K562 (cell line): ENCODE results near the gene RNF168. TPM values are rescaled to one million over a fixed set of nuclear protein-coding genes. Genes with fewer than 3 reads are reported as not detected.

Source experiments
- ATAC-seq: fragments of 200-7000 bp; cut with Tn5 transposase; 3 replicates; pipeline ENCODE4 v1.9.1; 2020; ENCODE audit warnings: moderate library complexity
- BruUV-seq: library from RNA; stranded (reverse); fragments of 400-500 nt; replicated peaks from 2 replicates; lab custom pipeline; 2021; lab: Mats Ljungman, UMichigan
- CTCF ChIA-PET: fragments of 300-600 bp; formaldehyde crosslinking; extraction: SDS; loops from one replicate; lab custom pipeline; 2021; ENCODE audit warnings: low intra/inter-chr PET ratio; lab: Yijun Ruan, JAX
- POLR2A ChIA-PET: fragments of 300-600, 350-650 bp; sonication (Branson Sonifier 250); formaldehyde crosslinking; extraction: SDS; loops from one replicate; lab custom pipeline; 2021; ENCODE audit warnings: antibody characterized with exemption, inconsistent platforms; lab: Yijun Ruan, JAX
- DNase-seq, 4 experiments: peaks; one replicate each; pipeline versions ENCODE4 v3.0.0 to v3.0.0-alpha.2; 2011 to 2018; ENCODE audit warnings: low spot score in 3 of 4, mixed read lengths in 3 of 4; ENCODE audit errors: extremely low read depth in 1 of 4
- FAIRE-seq: peaks from 2 replicates; lab custom pipeline; 2011; peaks lifted over from hg19 to GRCh38; lab: Jason Lieb, UNC
- H2AFZ ChIP-seq: 2 replicates; pipeline ENCODE4 v1.6.0; 2011; ENCODE audit warnings: low read depth, low read length, control low read depth, inconsistent platforms
- H3K27ac ChIP-seq: fragments of 200-600 bp; 3 replicates; pipeline ENCODE4 v1.8.0; 2011; ENCODE audit warnings: low read depth, mild to moderate bottlenecking, control low read depth, inconsistent platforms, low read length, moderate library complexity, mixed read lengths; ENCODE audit errors: extremely low read depth
- H3K27me3 ChIP-seq, 2 experiments: fragments of 300-600 bp in 1 of 2; 2 replicates in 1 of 2; 3 replicates in 1 of 2; pipeline versions ENCODE4 v1.6.0 to v1.8.0; 2011; ENCODE audit warnings: inconsistent platforms in 2 of 2, low read length in 2 of 2, mild to moderate bottlenecking in 1 of 2, mixed read lengths in 1 of 2, moderate library complexity in 1 of 2; ENCODE audit not compliant: control insufficient read depth in 2 of 2, insufficient read depth in 2 of 2
- H3K36me3 ChIP-seq: fragments of 300-600 bp; 3 replicates; pipeline ENCODE4 v1.8.0; 2011; ENCODE audit warnings: mild to moderate bottlenecking, low read length, inconsistent platforms; ENCODE audit not compliant: control insufficient read depth, insufficient read depth
- H3K4me1 ChIP-seq, 2 experiments: fragments of 200-600 bp in 1 of 2; replicated peaks in 1 of 2; 2 replicates in 1 of 2; 3 replicates in 1 of 2; pipeline versions ENCODE4 v1.5.1 to v1.8.0; 2011; ENCODE audit warnings: inconsistent platforms in 2 of 2, low read length in 2 of 2, mild to moderate bottlenecking in 1 of 2, mixed read lengths in 1 of 2, moderate library complexity in 1 of 2; ENCODE audit not compliant: control insufficient read depth in 2 of 2, insufficient read depth in 2 of 2
- H3K4me2 ChIP-seq: 2 replicates; pipeline ENCODE4 v1.6.1; 2011; ENCODE audit warnings: low read length, control low read depth, inconsistent platforms, mixed read lengths; ENCODE audit not compliant: insufficient read depth
- H3K4me3 ChIP-seq: fragments of 200-600 bp; sonication (generic), shearing (Covaris generic); 2 replicates; pipeline ENCODE4 v1.5.1; 2016; ENCODE audit warnings: control low read depth, inconsistent platforms
- H3K79me2 ChIP-seq: fragments of 200-600 bp; 3 replicates; pipeline ENCODE4 v1.8.0; 2011; ENCODE audit warnings: low read length, inconsistent platforms; ENCODE audit not compliant: control insufficient read depth, insufficient read depth
- H3K9ac ChIP-seq, 2 experiments: 2 replicates each; pipeline versions ENCODE4 v1.6.0 to v1.6.1; 2011; ENCODE audit warnings: low read depth in 2 of 2, low read length in 2 of 2, control low read depth in 1 of 2, inconsistent platforms in 1 of 2, mild to moderate bottlenecking in 1 of 2, mixed read lengths in 1 of 2; ENCODE audit not compliant: insufficient read depth in 1 of 2
- H3K9me1 ChIP-seq: one replicate; pipeline ENCODE4 v1.6.0; 2011; ENCODE audit warnings: inconsistent platforms, mild to moderate bottlenecking, low read length, moderate library complexity; ENCODE audit not compliant: control insufficient read depth, insufficient read depth
- H3K9me3 ChIP-seq: replicated peaks from 2 replicates; pipeline ENCODE4 v1.5.1; 2011; ENCODE audit warnings: low read depth, low read length, inconsistent platforms; ENCODE audit not compliant: control insufficient read depth, insufficient read depth
- H4K20me1 ChIP-seq: replicated peaks from 2 replicates; pipeline ENCODE4 v1.6.1; 2011; ENCODE audit warnings: low read length, inconsistent platforms, mixed read lengths; ENCODE audit not compliant: control insufficient read depth, insufficient read depth
- ARHGAP35 ChIP-seq: fragments of 450-650 bp; IDR thresholded peaks from 2 replicates; pipeline ENCODE4 v1.6.1; 2018; ENCODE audit not compliant: partially characterized antibody
- ETV1 ChIP-seq: fragments of 450-650 bp; conservative IDR thresholded peaks from 2 replicates; pipeline ENCODE4 v1.6.1; 2016; ENCODE audit warnings: missing genetic modification characterization, control low read depth, low read depth, missing compliant biosample characterization
- HDAC1 ChIP-seq, 2 experiments: fragments of 450-650 bp; IDR thresholded peaks; 2 replicates each; pipeline ENCODE4 v1.6.1; 2016 to 2017; ENCODE audit warnings: inconsistent platforms in 1 of 2, mild to moderate bottlenecking in 1 of 2, moderate library complexity in 1 of 2
- L3MBTL2 ChIP-seq: fragments of 450-650 bp; IDR thresholded peaks from 2 replicates; pipeline ENCODE4 v1.6.1; 2016; ENCODE audit warnings: mild to moderate bottlenecking, moderate library complexity
- NFIX ChIP-seq: fragments of 250-450 bp; sonication (Bioruptor Pico); IDR thresholded peaks from 2 replicates; pipeline ENCODE4 v1.4.0; 2020; ENCODE audit warnings: low read depth, mild to moderate bottlenecking, moderate library complexity
- RAD21 ChIP-seq, 2 experiments: fragments of 250-450 bp in 1 of 2; fragments of 450-650 bp in 1 of 2; sonication (Bioruptor Pico) in 1 of 2; formaldehyde crosslinking in 1 of 2; IDR thresholded peaks in 1 of 2; conservative IDR thresholded peaks in 1 of 2; 2 replicates each; pipeline versions ENCODE4 v1.4.0 to v1.8.0; 2020 to 2022; ENCODE audit warnings: mild to moderate bottlenecking in 2 of 2, moderate library complexity in 1 of 2
- STAT5B ChIP-seq: fragments of 250-450 bp; sonication (Bioruptor Pico); IDR thresholded peaks from 2 replicates; pipeline ENCODE4 v1.8.0; 2021; ENCODE audit warnings: mild to moderate bottlenecking, inconsistent platforms
- TEAD2 ChIP-seq: fragments of 450-650 bp; IDR thresholded peaks from 2 replicates; pipeline ENCODE4 v1.6.1; 2016; ENCODE audit warnings: missing genetic modification characterization, control low read depth, missing compliant biosample characterization
- WGBS: fragments of 100-300 bp; shearing (Covaris generic); methylation state at CpG from one replicate; pipeline ENCODE4 v1.1.6; 2016; ENCODE audit warnings: low coverage, mixed read lengths; ENCODE audit not compliant: insufficient coverage; ENCODE audit errors: missing lambda C conversion rate; 5-methylcytosine and 5-hydroxymethylcytosine counted together
- in situ Hi-C: fragments of 300-500 bp; cut with MboI; formaldehyde crosslinking; loops from 4 replicates; pipeline ENCODE4 v1.15.0; 2018; ENCODE audit warnings: inconsistent platforms, mixed read lengths
- intact Hi-C: fragments of 100-400 bp; cut with micrococcal nuclease; formaldehyde crosslinking; loops from 2 replicates; pipeline ENCODE4 v1.14.2; 2022
- polyA plus RNA-seq, 8 experiments: library from polyadenylated mRNA; depleted of rRNA in 4 of 8; stranded (reverse) in 5 of 8; unstranded in 3 of 8; fragments of >200 nt; fragmentation: Nextera tagmentation in 2 of 8; fragmentation: Illumina TruSeq in 1 of 8; extraction: Ambion mirVana in 2 of 8; extraction: Trizol in 1 of 8; gene quantifications; 2 replicates each; pipeline versions ENCODE4 v1.2.1 to v1.2.3, GENCODE V29; 2011 to 2014; ENCODE audit warnings: inconsistent platforms in 1 of 8, missing spikeins in 1 of 8
- total RNA-seq, 7 experiments: library from RNA; depleted of rRNA in 6 of 7; stranded (reverse); fragments of >200 nt in 6 of 7; fragmentation: Illumina TruSeq in 2 of 7; extraction: Trizol in 2 of 7; gene quantifications; 2 replicates each; pipeline versions ENCODE4 v1.2.1 to v1.2.3, GENCODE V29; 2011 to 2021; ENCODE audit warnings: low replicate concordance in 1 of 7
- TF ChIP-seq, protein P1 (sequence below): fragments of 450-650 bp; formaldehyde crosslinking; conservative IDR thresholded peaks from 2 replicates; pipeline ENCODE4 v1.4.0; 2022; ENCODE audit warnings: mild to moderate bottlenecking, missing genetic modification characterization
- TF ChIP-seq, protein P2 (sequence below): fragments of 450-650 bp; IDR thresholded peaks from 2 replicates; pipeline ENCODE4 v1.7.0; 2016; ENCODE audit warnings: borderline replicate concordance
- TF ChIP-seq, protein P3 (sequence below): fragments of 450-650 bp; IDR thresholded peaks from 2 replicates; pipeline ENCODE4 v1.6.1; 2016; ENCODE audit warnings: missing biosample characterization, missing genetic modification characterization
- TF ChIP-seq, protein P4 (sequence below): fragments of 450-650 bp; IDR thresholded peaks from 2 replicates; pipeline ENCODE4 v1.6.1; 2016; ENCODE audit warnings: antibody characterized with exemption

RNF168 gene
- total and polyA plus RNA-seq, 9 of the 15 experiments (the other 6 are each of a cell fraction or from before 2014, with no cell fraction given) = 6.0 to 32.1 (median 16.6) TPM

DNA sequence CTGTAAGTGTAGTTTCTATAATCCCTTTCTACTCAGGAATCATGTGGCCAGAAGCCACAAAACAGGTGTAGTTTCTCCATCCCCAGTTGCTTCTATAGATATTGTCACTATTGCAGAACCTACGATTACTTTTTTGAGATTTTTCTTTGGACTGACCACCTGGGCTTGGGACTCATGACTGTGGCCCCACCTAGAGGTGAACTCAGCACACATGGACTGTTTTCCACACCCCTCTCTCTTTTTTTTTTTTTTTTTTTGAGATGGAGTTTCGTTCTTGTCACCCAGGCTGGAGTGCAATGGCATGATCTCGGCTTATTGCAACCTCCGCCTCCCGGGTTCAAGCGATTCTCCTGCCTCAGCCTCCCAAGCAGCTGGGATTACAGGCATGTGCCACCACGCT lies 58.2 kb downstream of the RNF168 start (continued):
- TF ChIP-seq RAD21 (CRISPR knock-in tag; conservative IDR thresholded peaks at IDR 0.05 in 1 of 2, IDR thresholded peaks at IDR 0.05 in 1 of 2) (peak in 1 of 2 experiments; percentile 56; a peak in 2 of 4 replicates), L3MBTL2 (0 out of 2 replicates have a peak, but pooled peaks have one; percentile 13)

DNA sequence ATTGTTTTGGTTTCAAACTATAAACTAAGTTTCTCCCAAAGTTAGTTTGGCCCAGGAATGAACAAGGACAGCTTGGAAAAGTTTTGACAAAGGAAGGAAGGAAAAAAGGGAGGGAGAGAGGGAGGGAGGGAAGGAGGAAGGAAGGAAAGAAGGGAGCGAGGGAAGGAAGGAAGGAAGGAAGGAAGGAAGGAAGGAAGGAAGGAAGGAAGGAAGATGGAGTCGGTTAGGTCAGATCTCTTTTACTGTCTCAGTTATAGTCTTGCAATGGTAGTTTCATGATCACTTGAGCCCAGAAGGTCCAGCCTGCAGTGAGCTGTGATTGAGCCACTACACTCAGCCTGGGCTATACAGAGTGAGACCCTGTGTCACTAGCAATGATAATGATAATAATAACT lies 59.1 kb downstream of the RNF168 start:
- Histone ChIP-seq H2AFZ (peak overlapping the region; percentile 12; the same call in 1 of the 2 replicates), H3K4me1 (peaks cover 0 to 5% of the 10 kb centered on the region in 2 experiments; a peak in 4 of 5 replicates), H3K9me3 (no peaks in the 10 kb centered on the region), H3K9ac (no peak overlapping the region), H3K27me3 (no peaks in the 10 kb centered on the region), H3K36me3 (no peaks in the 10 kb centered on the region), H3K27ac (peak overlapping the region; percentile 11; the same call in 1 of the 3 replicates), H4K20me1 (no peaks in the 10 kb centered on the region), H3K4me3 (no peak overlapping the region), H3K79me2 (no peaks in the 10 kb centered on the region), H3K4me2 (no peak overlapping the region), H3K9me1 (no peaks in the 10 kb centered on the region)
- in situ Hi-C loops (no loop called here), intact Hi-C loops (loop anchor here (2.0 kb wide), 1 partner anchor 74 kb away; no protein-coding TSS in a partner anchor)
- no TSS peak for BruUV-seq
- ChIA-PET CTCF (interaction anchor here (2.5 kb wide), 1 partner anchor 191 kb away, joined by 10 read pairs; no protein-coding TSS in a partner anchor), POLR2A (interaction anchor here (0.7 to 1.8 kb wide), 2 partner anchors 12 to 238 kb away, joined by 3 to 5 read pairs; partner anchors contain the start of gene UBXN7)
- DNase-seq (no peak), ATAC-seq (peak; percentile 64), FAIRE-seq (no peak)
- WGBS = 29% methylated on average over 2 of the region's 2 CpGs
- TF ChIP-seq, protein P1, sequence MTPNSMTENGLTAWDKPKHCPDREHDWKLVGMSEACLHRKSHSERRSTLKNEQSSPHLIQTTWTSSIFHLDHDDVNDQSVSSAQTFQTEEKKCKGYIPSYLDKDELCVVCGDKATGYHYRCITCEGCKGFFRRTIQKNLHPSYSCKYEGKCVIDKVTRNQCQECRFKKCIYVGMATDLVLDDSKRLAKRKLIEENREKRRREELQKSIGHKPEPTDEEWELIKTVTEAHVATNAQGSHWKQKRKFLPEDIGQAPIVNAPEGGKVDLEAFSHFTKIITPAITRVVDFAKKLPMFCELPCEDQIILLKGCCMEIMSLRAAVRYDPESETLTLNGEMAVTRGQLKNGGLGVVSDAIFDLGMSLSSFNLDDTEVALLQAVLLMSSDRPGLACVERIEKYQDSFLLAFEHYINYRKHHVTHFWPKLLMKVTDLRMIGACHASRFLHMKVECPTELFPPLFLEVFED (CRISPR knock-in tag) = peak; percentile 79
- peak in 1 of 2 experiments; percentile 38; a peak in 1 of 4 replicates for TF ChIP-seq HDAC1 (IDR thresholded peaks at IDR 0.05)
- 0 out of 2 replicates have a peak, but pooled peaks have one; percentile 20 for TF ChIP-seq ETV1 (tag)
- peak; percentile 36 for TF ChIP-seq ARHGAP35
- TF ChIP-seq, protein P2, sequence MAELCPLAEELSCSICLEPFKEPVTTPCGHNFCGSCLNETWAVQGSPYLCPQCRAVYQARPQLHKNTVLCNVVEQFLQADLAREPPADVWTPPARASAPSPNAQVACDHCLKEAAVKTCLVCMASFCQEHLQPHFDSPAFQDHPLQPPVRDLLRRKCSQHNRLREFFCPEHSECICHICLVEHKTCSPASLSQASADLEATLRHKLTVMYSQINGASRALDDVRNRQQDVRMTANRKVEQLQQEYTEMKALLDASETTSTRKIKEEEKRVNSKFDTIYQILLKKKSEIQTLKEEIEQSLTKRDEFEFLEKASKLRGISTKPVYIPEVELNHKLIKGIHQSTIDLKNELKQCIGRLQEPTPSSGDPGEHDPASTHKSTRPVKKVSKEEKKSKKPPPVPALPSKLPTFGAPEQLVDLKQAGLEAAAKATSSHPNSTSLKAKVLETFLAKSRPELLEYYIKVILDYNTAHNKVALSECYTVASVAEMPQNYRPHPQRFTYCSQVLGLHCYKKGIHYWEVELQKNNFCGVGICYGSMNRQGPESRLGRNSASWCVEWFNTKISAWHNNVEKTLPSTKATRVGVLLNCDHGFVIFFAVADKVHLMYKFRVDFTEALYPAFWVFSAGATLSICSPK = 0 out of 2 replicates have a peak, but pooled peaks have one; percentile 21
- TF ChIP-seq NFIX (CRISPR knock-in tag) = no peak
- TF ChIP-seq, protein P3, sequence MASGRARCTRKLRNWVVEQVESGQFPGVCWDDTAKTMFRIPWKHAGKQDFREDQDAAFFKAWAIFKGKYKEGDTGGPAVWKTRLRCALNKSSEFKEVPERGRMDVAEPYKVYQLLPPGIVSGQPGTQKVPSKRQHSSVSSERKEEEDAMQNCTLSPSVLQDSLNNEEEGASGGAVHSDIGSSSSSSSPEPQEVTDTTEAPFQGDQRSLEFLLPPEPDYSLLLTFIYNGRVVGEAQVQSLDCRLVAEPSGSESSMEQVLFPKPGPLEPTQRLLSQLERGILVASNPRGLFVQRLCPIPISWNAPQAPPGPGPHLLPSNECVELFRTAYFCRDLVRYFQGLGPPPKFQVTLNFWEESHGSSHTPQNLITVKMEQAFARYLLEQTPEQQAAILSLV (tag) = no peak
- TF ChIP-seq, protein P4, sequence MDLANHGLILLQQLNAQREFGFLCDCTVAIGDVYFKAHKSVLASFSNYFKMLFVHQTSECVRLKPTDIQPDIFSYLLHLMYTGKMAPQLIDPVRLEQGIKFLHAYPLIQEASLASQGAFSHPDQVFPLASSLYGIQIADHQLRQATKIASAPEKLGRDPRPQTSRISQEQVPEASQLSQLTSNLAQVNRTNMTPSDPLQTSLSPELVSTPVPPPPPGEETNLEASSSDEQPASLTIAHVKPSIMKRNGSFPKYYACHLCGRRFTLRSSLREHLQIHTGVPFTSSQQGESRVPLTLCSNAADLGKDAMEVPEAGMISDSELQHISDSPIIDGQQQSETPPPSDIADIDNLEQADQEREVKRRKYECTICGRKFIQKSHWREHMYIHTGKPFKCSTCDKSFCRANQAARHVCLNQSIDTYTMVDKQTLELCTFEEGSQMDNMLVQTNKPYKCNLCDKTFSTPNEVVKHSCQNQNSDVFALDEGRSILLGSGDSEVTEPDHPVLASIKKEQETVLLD = no peak
- 0 out of 2 replicates have a peak, but pooled peaks have one; percentile 34 for TF ChIP-seq TEAD2
- no peak for TF ChIP-seq STAT5B (CRISPR knock-in tag)
